Measurements from ENCODE around the gene EXOC6.

- TF ChIP-seq CTCF (conservative IDR thresholded peaks at IDR 0.05) (peak; percentile 76), EZH2 (IDR thresholded peaks at IDR 0.05; ENCODE audit: low read depth) (no peak)
These were observed 32.0 kb downstream of the EXOC6 start for GRCh38 chr10:92880233-92880861.

Data from PC-9 (cell line).